ENCODE results near the gene PDGFRB.

GRCh38 chr5:150159031-150159430 is 3.4 kb upstream of the PDGFRB start:
- TF ChIP-seq, protein P1, sequence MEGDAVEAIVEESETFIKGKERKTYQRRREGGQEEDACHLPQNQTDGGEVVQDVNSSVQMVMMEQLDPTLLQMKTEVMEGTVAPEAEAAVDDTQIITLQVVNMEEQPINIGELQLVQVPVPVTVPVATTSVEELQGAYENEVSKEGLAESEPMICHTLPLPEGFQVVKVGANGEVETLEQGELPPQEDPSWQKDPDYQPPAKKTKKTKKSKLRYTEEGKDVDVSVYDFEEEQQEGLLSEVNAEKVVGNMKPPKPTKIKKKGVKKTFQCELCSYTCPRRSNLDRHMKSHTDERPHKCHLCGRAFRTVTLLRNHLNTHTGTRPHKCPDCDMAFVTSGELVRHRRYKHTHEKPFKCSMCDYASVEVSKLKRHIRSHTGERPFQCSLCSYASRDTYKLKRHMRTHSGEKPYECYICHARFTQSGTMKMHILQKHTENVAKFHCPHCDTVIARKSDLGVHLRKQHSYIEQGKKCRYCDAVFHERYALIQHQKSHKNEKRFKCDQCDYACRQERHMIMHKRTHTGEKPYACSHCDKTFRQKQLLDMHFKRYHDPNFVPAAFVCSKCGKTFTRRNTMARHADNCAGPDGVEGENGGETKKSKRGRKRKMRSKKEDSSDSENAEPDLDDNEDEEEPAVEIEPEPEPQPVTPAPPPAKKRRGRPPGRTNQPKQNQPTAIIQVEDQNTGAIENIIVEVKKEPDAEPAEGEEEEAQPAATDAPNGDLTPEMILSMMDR (conservative IDR thresholded peaks at IDR 0.05 in 1 of 2, IDR thresholded peaks at IDR 0.05 in 1 of 2; ENCODE audit: low read depth in 1 of 2, low read length in 2 of 2), result no peak
- TF ChIP-seq EZH2 (IDR thresholded peaks at IDR 0.05; ENCODE audit: low read length, missing control alignments), result no peak

All from fibroblast of lung (primary cell).